Activated T-cell treated with anti-CD3 and anti-CD28 coated beads, Interleukin-2, amount 50 U/mL, for 72 hours (primary cell): ENCODE measurements around the gene KIAA0040. TPM values are rescaled to one million over a fixed set of nuclear protein-coding genes. Genes with fewer than 3 reads are reported as not detected.

Source experiments
- ATAC-seq, 2 donors: fragments of 150-1000 bp; cut with Tn5 transposase; replicated peaks in 1 of 2; 2 replicates each; pipeline ENCODE4 v1.10.0; 2021; ENCODE audit warnings: moderate library complexity in 2 of 2, mild to moderate bottlenecking in 1 of 2
- DNase-seq, 2 donors: peaks; one replicate each; pipeline ENCODE4 v3.0.0; 2021 to 2022; ENCODE audit warnings: mixed read lengths in 1 of 2
- H3K27ac Mint-ChIP-seq: one replicate; pipeline ENCODE4 v1.8.0; 2022; ENCODE audit warnings: mild to moderate bottlenecking, moderate library complexity, mixed read lengths
- H3K27me3 Mint-ChIP-seq: one replicate; pipeline ENCODE4 v1.8.0; 2022; ENCODE audit warnings: low read depth, mixed read lengths
- H3K36me3 Mint-ChIP-seq, 2 donors: one replicate each; pipeline ENCODE4 v1.8.0; 2022; ENCODE audit warnings: mixed read lengths in 2 of 2, mild to moderate bottlenecking in 1 of 2; ENCODE audit not compliant: insufficient read depth in 2 of 2
- H3K4me1 Mint-ChIP-seq: one replicate; pipeline ENCODE4 v1.8.0; 2022; ENCODE audit warnings: low read depth, mixed read lengths
- H3K4me3 Mint-ChIP-seq, 2 donors: one replicate each; pipeline ENCODE4 v1.8.0; 2022; ENCODE audit warnings: mild to moderate bottlenecking in 2 of 2, mixed read lengths in 2 of 2, moderate library complexity in 2 of 2
- H3K9me3 Mint-ChIP-seq, 2 donors: one replicate each; pipeline ENCODE4 v1.8.0; 2022; ENCODE audit warnings: mixed read lengths in 2 of 2
- total RNA-seq, 2 donors: library from RNA; stranded (reverse); gene quantifications; one replicate each; pipeline ENCODE4 v1.2.3, GENCODE V29; 2022

The KIAA0040 gene
- total RNA-seq, 2 donors from 2014 or later = 33.4 to 37.4 TPM

- DNase-seq = peak in 1 of 2 donors; percentile 28
- Mint-ChIP-seq H3K36me3 (peaks cover 3 to 10% of the 10 kb centered on the region in 2 donors), H3K27me3 (peaks cover 21% of the 10 kb centered on the region), H3K4me1 (peaks cover 22% of the 10 kb centered on the region), H3K4me3 (no peak overlapping the region), H3K27ac (no peak overlapping the region), H3K9me3 (no peaks in the 10 kb centered on the region)
- ATAC-seq = peak; percentile 39 to 70
Measured at GRCh38 chr1:175157200-175157599, 35.4 kb downstream of the KIAA0040 start.

- Mint-ChIP-seq H3K36me3 (peaks cover 3 to 10% of the 10 kb centered on the region in 2 donors), H3K4me1 (peaks cover 22% of the 10 kb centered on the region), H3K27me3 (peaks cover 34% of the 10 kb centered on the region), H3K4me3 (no peak overlapping the region), H3K27ac (no peak overlapping the region), H3K9me3 (no peaks in the 10 kb centered on the region)
- no peak for ATAC-seq
- DNase-seq = no peak
Measured at GRCh38 chr1:175155936-175156335, 36.6 kb downstream of the KIAA0040 start.

GRCh38 chr1:175155473-175155856, 37.1 kb downstream of the KIAA0040 start:
- H3K27ac Mint-ChIP-seq = no peak overlapping the region
- ATAC-seq (no peak), DNase-seq (no peak)
- no peak overlapping the region for H3K4me3 Mint-ChIP-seq
- H3K36me3 Mint-ChIP-seq = peaks cover 1 to 8% of the 10 kb centered on the region in 2 donors
- H3K9me3 Mint-ChIP-seq = no peaks in the 10 kb centered on the region
- H3K4me1 Mint-ChIP-seq = peaks cover 18% of the 10 kb centered on the region
- H3K27me3 Mint-ChIP-seq = peaks cover 38% of the 10 kb centered on the region

GRCh38 chr1:175154629-175155472, 37.7 kb downstream of the KIAA0040 start:
- Mint-ChIP-seq H3K27me3 (peaks cover 41% of the 10 kb centered on the region), H3K4me1 (peaks cover 18% of the 10 kb centered on the region), H3K27ac (no peak overlapping the region), H3K9me3 (no peaks in the 10 kb centered on the region), H3K36me3 (peaks cover 1 to 7% of the 10 kb centered on the region in 2 donors), H3K4me3 (no peak overlapping the region)
- peak; percentile 36 to 49 for ATAC-seq
- DNase-seq = peak; percentile 73 to 77

- H3K27ac Mint-ChIP-seq = no peak overlapping the region
- H3K4me1 Mint-ChIP-seq = peaks cover 8% of the 10 kb centered on the region
- DNase-seq = peak; percentile 68 to 72
- H3K36me3 Mint-ChIP-seq = no peaks in the 10 kb centered on the region
- no peaks in the 10 kb centered on the region for H3K9me3 Mint-ChIP-seq
- no peak overlapping the region for H3K4me3 Mint-ChIP-seq
- peaks cover 41% of the 10 kb centered on the region for H3K27me3 Mint-ChIP-seq
- peak; percentile 78 to 80 for ATAC-seq
Measured at GRCh38 chr1:175152006-175152652, 40.4 kb downstream of the KIAA0040 start.

- ATAC-seq (no peak), DNase-seq (no peak)
- H3K27me3 Mint-ChIP-seq = peaks cover 44% of the 10 kb centered on the region
- H3K4me1 Mint-ChIP-seq = peaks cover 7% of the 10 kb centered on the region
- no peaks in the 10 kb centered on the region for H3K36me3 Mint-ChIP-seq
- H3K4me3 Mint-ChIP-seq = no peak overlapping the region
- no peak overlapping the region for H3K27ac Mint-ChIP-seq
- H3K9me3 Mint-ChIP-seq = no peaks in the 10 kb centered on the region
Measured at GRCh38 chr1:175150596-175151319, 41.8 kb downstream of the KIAA0040 start.

GRCh38 chr1:175148068-175148467, 44.5 kb downstream of the KIAA0040 start:
- no peak overlapping the region for H3K27ac Mint-ChIP-seq
- H3K4me3 Mint-ChIP-seq = no peak overlapping the region
- no peaks in the 10 kb centered on the region for H3K9me3 Mint-ChIP-seq
- no peak for DNase-seq
- no peaks in the 10 kb centered on the region for H3K36me3 Mint-ChIP-seq
- ATAC-seq = no peak
- no peaks in the 10 kb centered on the region for H3K4me1 Mint-ChIP-seq
- H3K27me3 Mint-ChIP-seq = peaks cover 47% of the 10 kb centered on the region

- ATAC-seq (no peak), DNase-seq (no peak)
- H3K27me3 Mint-ChIP-seq = peaks cover 42% of the 10 kb centered on the region
- no peak overlapping the region for H3K27ac Mint-ChIP-seq
- no peak overlapping the region for H3K4me3 Mint-ChIP-seq
- no peaks in the 10 kb centered on the region for H3K4me1 Mint-ChIP-seq
- H3K9me3 Mint-ChIP-seq = no peaks in the 10 kb centered on the region
- H3K36me3 Mint-ChIP-seq = no peaks in the 10 kb centered on the region
Measured at GRCh38 chr1:175147569-175147968, 45.0 kb downstream of the KIAA0040 start.

GRCh38 chr1:175146529-175147213, 45.9 kb downstream of the KIAA0040 start:
- ATAC-seq (peak; percentile 74 to 79), DNase-seq (peak; percentile 75 to 78)
- Mint-ChIP-seq H3K27ac (no peak overlapping the region), H3K27me3 (peaks cover 33% of the 10 kb centered on the region), H3K9me3 (no peaks in the 10 kb centered on the region), H3K36me3 (no peaks in the 10 kb centered on the region), H3K4me1 (peaks cover 6% of the 10 kb centered on the region), H3K4me3 (no peak overlapping the region)

- ATAC-seq = no peak
- no peak overlapping the region for H3K4me3 Mint-ChIP-seq
Measured at GRCh38 chr1:175145899-175146528, 46.6 kb downstream of the KIAA0040 start.

GRCh38 chr1:175138579-175138978, 54.0 kb downstream of the KIAA0040 start:
- no peak overlapping the region for H3K4me3 Mint-ChIP-seq
- peaks cover 18% of the 10 kb centered on the region for H3K4me1 Mint-ChIP-seq
- H3K36me3 Mint-ChIP-seq = no peaks in the 10 kb centered on the region
- no peak for ATAC-seq
- no peak overlapping the region for H3K27ac Mint-ChIP-seq
- no peak for DNase-seq
- H3K27me3 Mint-ChIP-seq = peaks cover 45% of the 10 kb centered on the region
- no peaks in the 10 kb centered on the region for H3K9me3 Mint-ChIP-seq

More at GRCh38 chr1:175145899-175146528, 46.6 kb downstream of the KIAA0040 start:
- Mint-ChIP-seq H3K27ac (no peak overlapping the region), H3K36me3 (no peaks in the 10 kb centered on the region), H3K9me3 (no peaks in the 10 kb centered on the region), H3K4me1 (peaks cover 7% of the 10 kb centered on the region), H3K27me3 (peaks cover 27% of the 10 kb centered on the region)
- DNase-seq = no peak

- DNase-seq (no peak), ATAC-seq (no peak)
- Mint-ChIP-seq H3K4me1 (peaks cover 18% of the 10 kb centered on the region), H3K4me3 (no peak overlapping the region), H3K27me3 (peaks cover 45% of the 10 kb centered on the region), H3K9me3 (no peaks in the 10 kb centered on the region), H3K36me3 (no peaks in the 10 kb centered on the region), H3K27ac (no peak overlapping the region)
Measured at GRCh38 chr1:175137369-175137768, 55.2 kb downstream of the KIAA0040 start.
